Uterus (tissue), 2 donors: Measurements from ENCODE around the gene SNX27.

Source experiments
- POLR2A ChIP-seq, 2 donors: fragments of 450-650 bp; IDR thresholded peaks; one replicate each; pipeline ENCODE4 v1.6.1; 2016; ENCODE audit warnings: antibody characterized with exemption in 2 of 2, mild to moderate bottlenecking in 1 of 2, moderate library complexity in 1 of 2
- TF ChIP-seq, protein P1 (sequence below), 4 experiments: fragments of 200-600 bp in 2 of 4; fragments of 450-650 bp in 2 of 4; sonication (generic) in 2 of 4; IDR thresholded peaks; one replicate each; pipeline ENCODE4 v1.5.1; 2016 to 2019; ENCODE audit warnings: antibody characterized with exemption in 4 of 4, mild to moderate bottlenecking in 2 of 4, moderate library complexity in 1 of 4

DNA sequence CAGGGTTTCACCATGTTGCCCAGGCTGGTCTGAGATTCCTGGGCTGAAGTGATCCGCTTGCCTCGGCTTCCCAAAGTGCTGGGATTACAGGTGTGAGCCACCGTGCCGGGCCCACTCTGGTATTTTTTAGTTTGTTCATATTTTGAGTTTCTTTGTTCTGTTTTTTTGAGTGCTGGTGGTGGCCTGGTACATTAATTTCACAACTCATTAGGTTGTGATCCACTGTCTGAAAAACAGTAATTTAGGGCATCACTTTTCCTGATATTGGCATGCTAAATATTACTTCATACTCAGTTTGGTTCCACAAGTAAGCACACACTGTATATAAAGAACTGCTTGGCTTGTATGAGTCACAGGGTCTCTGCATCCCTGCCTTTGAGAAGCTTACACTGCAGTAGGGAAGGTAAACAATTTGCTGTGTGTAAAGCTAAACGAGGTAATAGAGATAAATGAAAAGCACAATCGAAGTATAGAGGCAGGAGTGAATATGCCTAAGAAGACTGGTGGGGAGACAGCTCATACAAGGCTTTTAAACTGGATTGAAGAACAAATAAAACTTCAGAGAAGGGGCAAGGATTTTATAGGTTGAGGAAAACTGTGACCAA is 7.7 kb downstream of the SNX27 start:
- TF ChIP-seq, protein P1, sequence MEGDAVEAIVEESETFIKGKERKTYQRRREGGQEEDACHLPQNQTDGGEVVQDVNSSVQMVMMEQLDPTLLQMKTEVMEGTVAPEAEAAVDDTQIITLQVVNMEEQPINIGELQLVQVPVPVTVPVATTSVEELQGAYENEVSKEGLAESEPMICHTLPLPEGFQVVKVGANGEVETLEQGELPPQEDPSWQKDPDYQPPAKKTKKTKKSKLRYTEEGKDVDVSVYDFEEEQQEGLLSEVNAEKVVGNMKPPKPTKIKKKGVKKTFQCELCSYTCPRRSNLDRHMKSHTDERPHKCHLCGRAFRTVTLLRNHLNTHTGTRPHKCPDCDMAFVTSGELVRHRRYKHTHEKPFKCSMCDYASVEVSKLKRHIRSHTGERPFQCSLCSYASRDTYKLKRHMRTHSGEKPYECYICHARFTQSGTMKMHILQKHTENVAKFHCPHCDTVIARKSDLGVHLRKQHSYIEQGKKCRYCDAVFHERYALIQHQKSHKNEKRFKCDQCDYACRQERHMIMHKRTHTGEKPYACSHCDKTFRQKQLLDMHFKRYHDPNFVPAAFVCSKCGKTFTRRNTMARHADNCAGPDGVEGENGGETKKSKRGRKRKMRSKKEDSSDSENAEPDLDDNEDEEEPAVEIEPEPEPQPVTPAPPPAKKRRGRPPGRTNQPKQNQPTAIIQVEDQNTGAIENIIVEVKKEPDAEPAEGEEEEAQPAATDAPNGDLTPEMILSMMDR (IDR thresholded peaks at IDR 0.05), result no peak
- TF ChIP-seq POLR2A (IDR thresholded peaks at IDR 0.05), result no peak
